ENCODE results near the gene ATF2. TPM values are rescaled to one million over a fixed set of nuclear protein-coding genes. Genes with fewer than 3 reads are reported as not detected.

The ATF2 gene
- total RNA-seq, 2 donors from 2014 or later = 57.5 to 64.1 TPM

DNA sequence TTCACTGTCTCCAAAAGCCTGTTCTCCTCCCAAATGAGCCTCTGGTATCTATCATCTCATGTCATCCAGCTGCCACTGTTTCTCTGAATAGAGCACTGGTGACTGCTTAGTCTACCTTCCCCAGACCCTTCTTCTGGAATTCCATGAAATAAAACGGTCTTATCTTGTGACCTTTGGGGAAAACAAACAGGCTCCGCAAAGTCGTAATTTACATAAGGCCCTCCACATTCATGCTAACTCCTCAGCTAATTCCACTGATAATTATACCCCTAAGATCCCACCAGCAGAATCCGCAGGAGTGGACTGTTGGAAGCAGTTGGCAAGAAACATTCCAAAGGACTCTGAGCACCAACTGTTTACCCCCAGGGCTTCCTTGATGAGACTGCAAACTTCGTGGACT lies 129.0 kb downstream of the ATF2 start:
- H3K27ac Mint-ChIP-seq = no peak overlapping the region
- no peaks in the 10 kb centered on the region for H3K27me3 Mint-ChIP-seq

DNA sequence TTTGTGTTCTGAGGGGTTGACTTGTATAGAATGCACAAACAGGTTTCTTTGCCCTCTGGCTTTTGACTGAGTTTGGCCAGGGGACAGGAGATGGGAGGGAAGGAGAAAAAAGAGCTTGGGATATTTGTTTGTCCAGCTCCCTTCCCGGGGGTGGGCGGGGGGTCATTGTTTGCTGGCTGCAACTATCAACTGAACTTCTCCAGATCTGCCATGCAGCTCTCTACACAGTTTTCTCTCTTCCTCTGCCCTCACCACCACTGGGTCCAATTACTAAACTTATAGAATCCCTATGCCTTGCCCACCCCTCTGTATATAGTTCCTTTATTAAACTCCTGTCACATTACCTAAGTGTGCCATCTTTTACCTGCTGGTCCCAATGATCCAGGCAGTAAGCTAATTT lies 130.1 kb downstream of the ATF2 start:
- ATAC-seq (replicated peaks) = no peak
- H3K4me1 Mint-ChIP-seq = peaks cover 4% of the 10 kb centered on the region
- H3K27me3 Mint-ChIP-seq = no peaks in the 10 kb centered on the region
- H3K4me3 Mint-ChIP-seq = no peak overlapping the region
- H3K36me3 Mint-ChIP-seq (ENCODE audit: low read depth) = no peaks in the 10 kb centered on the region
- no peaks in the 10 kb centered on the region for H3K9me3 Mint-ChIP-seq
- no peak overlapping the region for H3K27ac Mint-ChIP-seq

More for the DNA sequence above, 129.0 kb downstream of the ATF2 start:
- Mint-ChIP-seq H3K9me3 (no peaks in the 10 kb centered on the region), H3K36me3 (ENCODE audit: low read depth) (no peaks in the 10 kb centered on the region), H3K4me1 (peaks cover 4% of the 10 kb centered on the region), H3K4me3 (no peak overlapping the region)
- no peak for ATAC-seq (replicated peaks)

DNA sequence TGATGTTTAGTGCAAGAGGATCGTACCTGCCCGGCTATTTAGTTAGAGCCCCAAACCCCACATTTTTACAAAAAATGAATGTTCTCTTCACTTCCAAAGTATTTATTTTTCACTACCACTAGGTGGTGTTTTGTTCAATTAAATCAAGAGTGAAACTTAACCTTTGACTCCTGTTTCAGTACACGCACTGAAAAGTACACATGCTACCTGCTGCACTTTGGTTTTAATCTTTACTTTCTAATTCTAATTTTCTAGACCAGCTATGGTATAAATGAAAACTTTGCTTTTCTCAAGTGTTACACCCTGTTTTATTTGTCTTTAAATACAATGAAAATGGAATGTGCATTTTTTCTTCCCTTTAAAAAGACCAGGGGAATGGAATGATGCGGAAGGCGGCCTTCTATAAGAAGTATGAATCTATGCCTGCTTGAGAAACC lies 131.4 kb downstream of the ATF2 start:
- Mint-ChIP-seq H3K9me3 (no peaks in the 10 kb centered on the region), H3K4me3 (peak overlapping the region; percentile 32), H3K4me1 (peaks cover 4% of the 10 kb centered on the region), H3K27me3 (no peaks in the 10 kb centered on the region), H3K36me3 (ENCODE audit: low read depth) (no peaks in the 10 kb centered on the region), H3K27ac (no peak overlapping the region)
- ATAC-seq (replicated peaks) = peak; percentile 40

DNA sequence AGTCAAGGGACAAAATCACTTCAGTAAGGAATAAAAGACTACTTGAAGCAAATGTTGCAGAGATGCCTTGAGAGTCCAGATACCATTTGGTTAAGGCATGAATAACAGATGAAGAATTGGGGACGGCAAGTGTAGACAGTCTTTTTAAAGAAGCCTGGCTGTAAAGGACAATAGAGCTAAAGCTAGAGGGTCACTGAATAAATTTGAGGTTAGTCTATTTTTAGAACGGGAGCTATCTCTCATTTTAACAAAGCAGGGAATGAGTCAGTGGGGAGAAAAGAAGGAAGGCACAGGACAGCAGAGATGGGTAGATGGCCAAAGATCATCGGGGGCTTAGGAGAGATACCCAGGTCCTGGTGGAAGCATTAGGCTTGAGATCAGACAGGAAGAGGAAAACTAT lies 132.2 kb downstream of the ATF2 start:
- no peak overlapping the region for H3K27ac Mint-ChIP-seq
- H3K4me3 Mint-ChIP-seq = no peak overlapping the region
- H3K4me1 Mint-ChIP-seq = peaks cover 4% of the 10 kb centered on the region
- no peaks in the 10 kb centered on the region for H3K9me3 Mint-ChIP-seq
- no peaks in the 10 kb centered on the region for H3K36me3 Mint-ChIP-seq (ENCODE audit: low read depth)
- no peaks in the 10 kb centered on the region for H3K27me3 Mint-ChIP-seq
- no peak for ATAC-seq (replicated peaks)

DNA sequence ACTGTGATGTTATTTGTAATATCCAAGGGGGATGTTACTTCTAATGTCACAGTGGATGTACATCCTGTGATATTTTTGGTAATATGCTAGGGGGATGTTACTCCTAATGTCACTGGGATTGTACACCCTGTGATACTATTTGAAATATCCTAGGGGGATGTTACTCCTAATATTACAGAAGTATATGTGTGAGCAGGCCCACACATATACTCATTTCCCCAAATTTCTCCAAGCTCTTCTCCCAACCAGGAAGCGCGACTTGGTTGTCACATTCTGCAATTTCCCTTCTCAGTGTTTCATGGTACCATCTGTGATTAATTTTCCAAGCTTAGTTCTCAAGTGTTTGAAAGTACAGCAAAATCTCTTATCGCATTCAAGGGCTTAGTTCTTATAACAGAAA lies 133.3 kb downstream of the ATF2 start:
- ATAC-seq (replicated peaks) = no peak
- no peak overlapping the region for H3K27ac Mint-ChIP-seq
- no peak overlapping the region for H3K4me3 Mint-ChIP-seq
- H3K36me3 Mint-ChIP-seq (ENCODE audit: low read depth) = no peaks in the 10 kb centered on the region
- no peaks in the 10 kb centered on the region for H3K9me3 Mint-ChIP-seq
- peaks cover 4% of the 10 kb centered on the region for H3K4me1 Mint-ChIP-seq
- no peaks in the 10 kb centered on the region for H3K27me3 Mint-ChIP-seq

DNA sequence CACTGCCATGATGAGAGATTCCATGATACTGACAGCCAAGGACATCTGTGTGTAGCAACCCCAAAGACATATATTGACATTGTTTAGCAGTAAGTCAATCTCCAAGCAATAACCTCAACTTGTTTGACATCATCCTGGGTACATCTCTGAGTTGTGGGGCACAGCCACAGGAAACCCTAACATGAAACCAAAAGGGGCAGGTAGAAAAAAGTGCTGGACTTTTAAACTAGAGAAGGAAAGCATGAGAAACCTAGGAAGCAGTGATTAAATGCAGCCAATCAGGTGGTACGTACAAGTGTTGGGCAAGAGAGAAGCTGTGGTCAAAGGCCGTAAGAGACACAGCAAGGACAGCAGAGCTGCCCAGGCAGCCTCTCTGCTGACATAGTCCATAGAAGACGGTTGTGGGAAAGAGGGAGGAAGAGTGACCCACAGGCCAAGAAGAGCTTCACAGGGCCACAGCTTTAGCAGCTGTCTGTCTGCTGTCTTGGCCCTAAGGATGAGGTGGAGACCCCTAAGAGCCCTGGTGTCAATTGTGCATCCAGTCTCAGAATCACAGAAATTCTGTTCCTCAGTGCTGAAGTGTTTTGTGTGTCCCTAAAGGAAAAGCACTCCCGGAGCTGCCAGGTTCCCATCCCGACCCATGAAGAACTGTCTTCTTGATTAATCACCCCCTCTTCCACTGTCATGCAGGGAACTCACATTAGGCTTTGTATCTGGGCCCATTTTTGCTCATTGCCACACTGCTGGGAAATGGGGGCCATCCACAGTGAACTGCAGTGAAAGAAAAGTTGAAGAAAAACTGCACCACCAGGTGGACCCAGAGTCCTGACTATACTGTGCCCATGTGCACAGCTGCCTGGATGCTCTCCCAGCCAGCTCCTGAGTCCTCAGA lies 137.4 kb downstream of the ATF2 start:
- no peaks in the 10 kb centered on the region for H3K9me3 Mint-ChIP-seq
- H3K27ac Mint-ChIP-seq = no peak overlapping the region
- peak; percentile 32 for ATAC-seq (replicated peaks)
- no peaks in the 10 kb centered on the region for H3K27me3 Mint-ChIP-seq
- H3K4me3 Mint-ChIP-seq = no peak overlapping the region
- H3K36me3 Mint-ChIP-seq (ENCODE audit: low read depth) = no peaks in the 10 kb centered on the region
- H3K4me1 Mint-ChIP-seq = no peaks in the 10 kb centered on the region

DNA sequence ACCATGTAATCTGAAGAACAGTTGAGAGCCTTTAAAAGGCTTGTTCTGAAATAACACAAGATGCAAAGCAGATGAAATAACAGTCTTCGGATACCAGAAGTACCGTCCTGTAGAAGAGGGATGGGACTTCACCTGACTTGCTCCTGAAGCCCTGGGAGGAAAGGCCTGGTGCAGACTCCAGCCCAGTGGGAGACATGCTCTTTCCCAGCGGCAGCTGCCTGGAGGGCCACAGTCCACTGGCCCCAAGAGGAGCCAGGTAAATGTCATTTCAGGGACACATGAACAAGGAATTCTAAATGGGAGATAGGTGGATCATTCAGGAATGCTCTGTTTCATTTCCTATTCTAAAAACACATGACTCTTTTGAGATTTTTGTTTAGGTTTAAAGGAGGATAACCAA lies 140.2 kb downstream of the ATF2 start:
- H3K9me3 Mint-ChIP-seq = no peaks in the 10 kb centered on the region
- no peak overlapping the region for H3K27ac Mint-ChIP-seq
- no peak overlapping the region for H3K4me3 Mint-ChIP-seq
- ATAC-seq (replicated peaks) = no peak
- no peaks in the 10 kb centered on the region for H3K36me3 Mint-ChIP-seq (ENCODE audit: low read depth)
- H3K4me1 Mint-ChIP-seq = no peaks in the 10 kb centered on the region
- no peaks in the 10 kb centered on the region for H3K27me3 Mint-ChIP-seq

DNA sequence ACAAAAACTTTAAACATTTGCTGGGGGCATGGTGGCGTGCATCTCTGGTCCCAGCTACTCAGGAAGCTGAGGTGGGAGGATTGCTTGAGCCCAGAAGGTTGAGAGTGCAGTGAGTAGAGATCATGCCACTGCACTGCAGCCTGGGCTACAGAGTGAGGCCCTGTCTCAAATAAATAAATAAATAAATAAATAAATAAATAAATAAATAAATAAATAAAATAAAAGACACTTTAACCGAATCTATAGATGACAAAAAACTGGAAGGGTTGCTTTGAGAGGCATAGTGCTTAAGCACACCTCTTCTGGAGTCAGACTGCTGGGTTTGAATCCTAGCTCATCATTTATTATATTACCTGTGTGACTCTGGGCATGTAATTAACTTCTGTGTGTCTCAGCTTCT lies 141.6 kb downstream of the ATF2 start:
- Mint-ChIP-seq H3K36me3 (ENCODE audit: low read depth) (no peaks in the 10 kb centered on the region), H3K9me3 (no peaks in the 10 kb centered on the region), H3K27me3 (no peaks in the 10 kb centered on the region), H3K4me3 (no peak overlapping the region), H3K4me1 (no peaks in the 10 kb centered on the region), H3K27ac (no peak overlapping the region)
- ATAC-seq (replicated peaks) = no peak

DNA sequence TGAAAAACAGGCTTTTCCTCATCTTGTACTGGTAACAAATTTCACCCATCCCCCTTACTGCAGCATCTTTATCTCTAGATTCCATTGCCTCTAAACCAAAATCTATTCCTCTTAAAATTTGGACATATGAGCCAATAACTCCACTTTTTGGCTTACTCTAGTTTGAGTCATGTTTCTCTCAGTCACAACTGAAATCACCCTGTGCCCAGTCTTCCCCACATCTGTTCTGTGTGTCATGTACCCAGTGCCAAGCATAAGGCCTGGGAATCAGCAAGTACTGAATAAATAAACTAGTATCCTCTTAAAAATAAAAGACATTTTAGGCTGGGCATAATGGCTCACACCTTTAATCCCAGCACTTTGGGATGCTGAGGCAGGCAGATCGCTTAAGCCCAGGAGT lies 142.1 kb downstream of the ATF2 start:
- H3K27ac Mint-ChIP-seq = no peak overlapping the region
- H3K4me3 Mint-ChIP-seq = no peak overlapping the region
- no peaks in the 10 kb centered on the region for H3K27me3 Mint-ChIP-seq
- ATAC-seq (replicated peaks) = no peak
- no peaks in the 10 kb centered on the region for H3K36me3 Mint-ChIP-seq (ENCODE audit: low read depth)
- no peaks in the 10 kb centered on the region for H3K9me3 Mint-ChIP-seq
- no peaks in the 10 kb centered on the region for H3K4me1 Mint-ChIP-seq

DNA sequence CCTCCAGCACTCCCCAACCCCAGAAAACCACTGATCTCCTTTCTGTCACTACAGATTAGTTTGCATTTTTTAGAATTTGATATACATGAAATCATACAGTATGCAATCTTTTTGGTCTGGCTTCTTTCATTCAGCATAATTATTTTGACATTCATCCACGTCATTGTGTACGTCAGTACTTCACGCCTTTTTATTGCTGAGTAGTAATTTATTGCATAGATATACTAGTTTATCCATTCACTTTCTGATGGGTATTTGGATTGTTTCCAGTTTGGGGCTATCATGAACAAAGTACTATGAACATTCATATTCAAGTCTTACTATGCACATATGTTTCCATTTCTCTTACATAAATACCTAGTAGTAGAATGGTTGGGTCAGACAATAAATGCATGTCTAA lies 142.8 kb downstream of the ATF2 start:
- Mint-ChIP-seq H3K4me1 (no peaks in the 10 kb centered on the region), H3K27ac (no peak overlapping the region), H3K27me3 (no peaks in the 10 kb centered on the region), H3K36me3 (ENCODE audit: low read depth) (no peaks in the 10 kb centered on the region), H3K4me3 (no peak overlapping the region), H3K9me3 (no peaks in the 10 kb centered on the region)
- ATAC-seq (replicated peaks) = no peak

DNA sequence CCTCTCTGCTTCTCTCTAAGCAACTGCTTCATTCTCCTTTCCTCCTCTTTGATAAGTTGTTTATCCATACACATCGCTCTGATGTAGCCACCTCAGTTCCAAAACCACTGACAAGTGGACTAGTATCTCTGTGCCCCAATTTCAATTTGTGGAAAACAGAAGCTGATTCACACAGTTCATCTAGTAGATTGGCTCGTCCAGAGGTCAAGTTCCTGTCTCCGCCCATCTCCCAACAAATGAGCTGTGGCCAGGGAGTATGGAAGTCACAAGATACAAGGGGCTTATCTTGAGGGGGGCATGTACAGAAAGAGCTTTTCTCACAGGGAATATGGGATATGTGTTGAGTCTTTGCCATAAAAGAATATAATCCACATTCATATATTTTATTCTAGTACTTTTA lies 145.1 kb downstream of the ATF2 start:
- Mint-ChIP-seq H3K9me3 (no peaks in the 10 kb centered on the region), H3K27ac (no peak overlapping the region), H3K27me3 (no peaks in the 10 kb centered on the region), H3K4me3 (no peak overlapping the region), H3K4me1 (no peaks in the 10 kb centered on the region), H3K36me3 (ENCODE audit: low read depth) (no peaks in the 10 kb centered on the region)
- ATAC-seq (replicated peaks) = no peak

Other genes starting within 250 kb of the ATF2 start
- gene CHN1, start 162.8 kb downstream of the ATF2 start, total RNA-seq = 10 to 100 TPM in 1 of 2 donors, 1 to 10 TPM in 1; 8.8 to 15.5 TPM
- 100 to 1,000 TPM; 200 to 416 TPM for gene ATP5MC3, start 13.5 kb upstream of the ATF2 start, total RNA-seq

Data from activated T-helper 17 cell treated with anti-CD3 and anti-CD28 coated beads, Interleukin-2, amount 50 U/mL, for 72 hours (primary cell).